ENCODE data around the gene SRBD1. TPM values are rescaled to one million over a fixed set of nuclear protein-coding genes. Genes with fewer than 3 reads are reported as not detected.

The SRBD1 gene
- total RNA-seq, 1 experiment from 2014 or later, result 22.8 TPM

DNA sequence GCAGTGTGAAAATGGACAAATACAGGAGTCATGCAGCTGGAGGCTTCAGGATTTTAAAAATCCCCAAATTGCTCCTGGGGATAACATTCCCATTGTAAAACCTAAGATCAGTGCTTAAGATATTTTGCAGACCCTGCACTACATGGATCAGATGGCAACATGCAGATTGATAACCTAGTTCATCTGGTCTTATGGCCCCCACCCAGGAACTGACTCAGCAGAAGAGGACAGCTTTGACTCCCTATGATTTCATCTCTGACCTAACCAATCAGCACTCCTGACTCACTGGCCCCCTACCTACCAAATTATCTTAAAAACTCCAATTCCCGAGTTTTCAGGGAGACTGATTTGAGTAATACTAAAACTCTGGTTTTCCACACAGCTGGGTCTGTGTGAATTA, 20.0 kb downstream of the SRBD1 start (continued):
- TF ChIP-seq, protein P1, sequence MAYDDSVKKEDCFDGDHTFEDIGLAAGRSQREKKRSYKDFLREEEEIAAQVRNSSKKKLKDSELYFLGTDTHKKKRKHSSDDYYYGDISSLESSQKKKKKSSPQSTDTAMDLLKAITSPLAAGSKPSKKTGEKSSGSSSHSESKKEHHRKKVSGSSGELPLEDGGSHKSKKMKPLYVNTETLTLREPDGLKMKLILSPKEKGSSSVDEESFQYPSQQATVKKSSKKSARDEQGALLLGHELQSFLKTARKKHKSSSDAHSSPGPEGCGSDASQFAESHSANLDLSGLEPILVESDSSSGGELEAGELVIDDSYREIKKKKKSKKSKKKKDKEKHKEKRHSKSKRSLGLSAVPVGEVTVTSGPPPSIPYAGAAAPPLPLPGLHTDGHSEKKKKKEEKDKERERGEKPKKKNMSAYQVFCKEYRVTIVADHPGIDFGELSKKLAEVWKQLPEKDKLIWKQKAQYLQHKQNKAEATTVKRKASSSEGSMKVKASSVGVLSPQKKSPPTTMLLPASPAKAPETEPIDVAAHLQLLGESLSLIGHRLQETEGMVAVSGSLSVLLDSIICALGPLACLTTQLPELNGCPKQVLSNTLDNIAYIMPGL (CRISPR knock-in tag; IDR thresholded peaks at IDR 0.05), result no peak
- TF ChIP-seq MXD4 (CRISPR knock-in tag; IDR thresholded peaks at IDR 0.05; ENCODE audit: borderline replicate concordance) (no peak), GRHL2 (CRISPR knock-in tag; IDR thresholded peaks at IDR 0.05; ENCODE audit: insufficient replicate concordance, severe bottlenecking) (no peak), HMGA2 (CRISPR knock-in tag; IDR thresholded peaks at IDR 0.05) (no peak), ZNF219 (CRISPR knock-in tag; IDR thresholded peaks at IDR 0.05; ENCODE audit: borderline replicate concordance) (no peak), ETV6 (CRISPR knock-in tag; IDR thresholded peaks at IDR 0.05) (no peak), GABPB1 (CRISPR knock-in tag; IDR thresholded peaks at IDR 0.05) (no peak)
- TF ChIP-seq, protein P2, sequence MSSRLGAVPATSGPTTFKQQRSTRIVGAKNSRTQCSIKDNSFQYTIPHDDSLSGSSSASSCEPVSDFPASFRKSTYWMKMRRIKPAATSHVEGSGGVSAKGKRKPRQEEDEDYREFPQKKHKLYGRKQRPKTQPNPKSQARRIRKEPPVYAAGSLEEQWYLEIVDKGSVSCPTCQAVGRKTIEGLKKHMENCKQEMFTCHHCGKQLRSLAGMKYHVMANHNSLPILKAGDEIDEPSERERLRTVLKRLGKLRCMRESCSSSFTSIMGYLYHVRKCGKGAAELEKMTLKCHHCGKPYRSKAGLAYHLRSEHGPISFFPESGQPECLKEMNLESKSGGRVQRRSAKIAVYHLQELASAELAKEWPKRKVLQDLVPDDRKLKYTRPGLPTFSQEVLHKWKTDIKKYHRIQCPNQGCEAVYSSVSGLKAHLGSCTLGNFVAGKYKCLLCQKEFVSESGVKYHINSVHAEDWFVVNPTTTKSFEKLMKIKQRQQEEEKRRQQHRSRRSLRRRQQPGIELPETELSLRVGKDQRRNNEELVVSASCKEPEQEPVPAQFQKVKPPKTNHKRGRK (CRISPR knock-in tag; IDR thresholded peaks at IDR 0.05; ENCODE audit: borderline replicate concordance), result no peak
- TF ChIP-seq, protein P3, sequence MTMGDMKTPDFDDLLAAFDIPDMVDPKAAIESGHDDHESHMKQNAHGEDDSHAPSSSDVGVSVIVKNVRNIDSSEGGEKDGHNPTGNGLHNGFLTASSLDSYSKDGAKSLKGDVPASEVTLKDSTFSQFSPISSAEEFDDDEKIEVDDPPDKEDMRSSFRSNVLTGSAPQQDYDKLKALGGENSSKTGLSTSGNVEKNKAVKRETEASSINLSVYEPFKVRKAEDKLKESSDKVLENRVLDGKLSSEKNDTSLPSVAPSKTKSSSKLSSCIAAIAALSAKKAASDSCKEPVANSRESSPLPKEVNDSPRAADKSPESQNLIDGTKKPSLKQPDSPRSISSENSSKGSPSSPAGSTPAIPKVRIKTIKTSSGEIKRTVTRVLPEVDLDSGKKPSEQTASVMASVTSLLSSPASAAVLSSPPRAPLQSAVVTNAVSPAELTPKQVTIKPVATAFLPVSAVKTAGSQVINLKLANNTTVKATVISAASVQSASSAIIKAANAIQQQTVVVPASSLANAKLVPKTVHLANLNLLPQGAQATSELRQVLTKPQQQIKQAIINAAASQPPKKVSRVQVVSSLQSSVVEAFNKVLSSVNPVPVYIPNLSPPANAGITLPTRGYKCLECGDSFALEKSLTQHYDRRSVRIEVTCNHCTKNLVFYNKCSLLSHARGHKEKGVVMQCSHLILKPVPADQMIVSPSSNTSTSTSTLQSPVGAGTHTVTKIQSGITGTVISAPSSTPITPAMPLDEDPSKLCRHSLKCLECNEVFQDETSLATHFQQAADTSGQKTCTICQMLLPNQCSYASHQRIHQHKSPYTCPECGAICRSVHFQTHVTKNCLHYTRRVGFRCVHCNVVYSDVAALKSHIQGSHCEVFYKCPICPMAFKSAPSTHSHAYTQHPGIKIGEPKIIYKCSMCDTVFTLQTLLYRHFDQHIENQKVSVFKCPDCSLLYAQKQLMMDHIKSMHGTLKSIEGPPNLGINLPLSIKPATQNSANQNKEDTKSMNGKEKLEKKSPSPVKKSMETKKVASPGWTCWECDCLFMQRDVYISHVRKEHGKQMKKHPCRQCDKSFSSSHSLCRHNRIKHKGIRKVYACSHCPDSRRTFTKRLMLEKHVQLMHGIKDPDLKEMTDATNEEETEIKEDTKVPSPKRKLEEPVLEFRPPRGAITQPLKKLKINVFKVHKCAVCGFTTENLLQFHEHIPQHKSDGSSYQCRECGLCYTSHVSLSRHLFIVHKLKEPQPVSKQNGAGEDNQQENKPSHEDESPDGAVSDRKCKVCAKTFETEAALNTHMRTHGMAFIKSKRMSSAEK (CRISPR knock-in tag; IDR thresholded peaks at IDR 0.05; ENCODE audit: borderline replicate concordance), result no peak
- TF ChIP-seq, protein P4, sequence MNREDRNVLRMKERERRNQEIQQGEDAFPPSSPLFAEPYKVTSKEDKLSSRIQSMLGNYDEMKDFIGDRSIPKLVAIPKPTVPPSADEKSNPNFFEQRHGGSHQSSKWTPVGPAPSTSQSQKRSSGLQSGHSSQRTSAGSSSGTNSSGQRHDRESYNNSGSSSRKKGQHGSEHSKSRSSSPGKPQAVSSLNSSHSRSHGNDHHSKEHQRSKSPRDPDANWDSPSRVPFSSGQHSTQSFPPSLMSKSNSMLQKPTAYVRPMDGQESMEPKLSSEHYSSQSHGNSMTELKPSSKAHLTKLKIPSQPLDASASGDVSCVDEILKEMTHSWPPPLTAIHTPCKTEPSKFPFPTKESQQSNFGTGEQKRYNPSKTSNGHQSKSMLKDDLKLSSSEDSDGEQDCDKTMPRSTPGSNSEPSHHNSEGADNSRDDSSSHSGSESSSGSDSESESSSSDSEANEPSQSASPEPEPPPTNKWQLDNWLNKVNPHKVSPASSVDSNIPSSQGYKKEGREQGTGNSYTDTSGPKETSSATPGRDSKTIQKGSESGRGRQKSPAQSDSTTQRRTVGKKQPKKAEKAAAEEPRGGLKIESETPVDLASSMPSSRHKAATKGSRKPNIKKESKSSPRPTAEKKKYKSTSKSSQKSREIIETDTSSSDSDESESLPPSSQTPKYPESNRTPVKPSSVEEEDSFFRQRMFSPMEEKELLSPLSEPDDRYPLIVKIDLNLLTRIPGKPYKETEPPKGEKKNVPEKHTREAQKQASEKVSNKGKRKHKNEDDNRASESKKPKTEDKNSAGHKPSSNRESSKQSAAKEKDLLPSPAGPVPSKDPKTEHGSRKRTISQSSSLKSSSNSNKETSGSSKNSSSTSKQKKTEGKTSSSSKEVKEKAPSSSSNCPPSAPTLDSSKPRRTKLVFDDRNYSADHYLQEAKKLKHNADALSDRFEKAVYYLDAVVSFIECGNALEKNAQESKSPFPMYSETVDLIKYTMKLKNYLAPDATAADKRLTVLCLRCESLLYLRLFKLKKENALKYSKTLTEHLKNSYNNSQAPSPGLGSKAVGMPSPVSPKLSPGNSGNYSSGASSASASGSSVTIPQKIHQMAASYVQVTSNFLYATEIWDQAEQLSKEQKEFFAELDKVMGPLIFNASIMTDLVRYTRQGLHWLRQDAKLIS (CRISPR knock-in tag; IDR thresholded peaks at IDR 0.05; ENCODE audit: borderline replicate concordance), result no peak

DNA sequence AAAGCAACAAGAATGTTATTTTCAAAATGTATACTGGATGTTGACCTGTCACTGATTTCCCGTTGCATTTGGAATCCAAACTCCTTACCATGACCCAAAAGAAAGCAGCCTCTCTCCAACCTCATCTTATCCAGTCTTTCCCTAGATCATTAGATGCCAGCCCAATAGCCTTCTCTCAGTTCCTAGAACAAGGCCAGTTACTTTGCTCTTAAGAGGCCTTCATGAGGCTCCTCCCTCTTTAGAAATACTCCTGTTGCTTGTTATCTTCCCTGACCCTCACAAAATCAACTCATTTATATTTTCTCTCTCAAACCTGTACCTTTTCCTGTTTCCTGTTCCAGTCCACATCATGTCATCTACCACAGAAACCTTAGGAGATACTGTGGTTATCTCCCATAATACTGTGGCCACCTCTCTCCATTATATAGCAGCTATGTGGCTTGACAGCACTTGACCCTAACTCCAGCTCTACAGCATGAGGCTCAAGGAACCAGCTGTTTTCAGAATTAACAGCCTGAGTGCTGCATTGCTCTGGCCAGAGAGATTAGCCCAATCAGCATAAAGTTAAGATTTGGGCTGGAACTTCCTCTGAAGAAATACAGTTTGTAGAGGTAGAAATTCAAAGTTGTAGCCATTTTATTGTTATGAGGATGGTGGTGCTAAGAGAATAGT, 22.8 kb downstream of the SRBD1 start:
- DNase-seq (ENCODE audit: low spot score) (no peak), ATAC-seq (peak; percentile 46; the same call in 1 of the 2 replicates)
- TF ChIP-seq NFE2L1 (CRISPR knock-in tag; IDR thresholded peaks at IDR 0.05), result no peak
- TF ChIP-seq, protein P5, sequence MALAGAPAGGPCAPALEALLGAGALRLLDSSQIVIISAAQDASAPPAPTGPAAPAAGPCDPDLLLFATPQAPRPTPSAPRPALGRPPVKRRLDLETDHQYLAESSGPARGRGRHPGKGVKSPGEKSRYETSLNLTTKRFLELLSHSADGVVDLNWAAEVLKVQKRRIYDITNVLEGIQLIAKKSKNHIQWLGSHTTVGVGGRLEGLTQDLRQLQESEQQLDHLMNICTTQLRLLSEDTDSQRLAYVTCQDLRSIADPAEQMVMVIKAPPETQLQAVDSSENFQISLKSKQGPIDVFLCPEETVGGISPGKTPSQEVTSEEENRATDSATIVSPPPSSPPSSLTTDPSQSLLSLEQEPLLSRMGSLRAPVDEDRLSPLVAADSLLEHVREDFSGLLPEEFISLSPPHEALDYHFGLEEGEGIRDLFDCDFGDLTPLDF (CRISPR knock-in tag; IDR thresholded peaks at IDR 0.05), result no peak
- no peak for TF ChIP-seq FOXJ3 (CRISPR knock-in tag; IDR thresholded peaks at IDR 0.05; ENCODE audit: borderline replicate concordance)
- no peak for TF ChIP-seq CREB1 (CRISPR knock-in tag; IDR thresholded peaks at IDR 0.05)
- TF ChIP-seq ZNF416 (CRISPR knock-in tag; IDR thresholded peaks at IDR 0.05), result no peak
- TF ChIP-seq, protein P6, sequence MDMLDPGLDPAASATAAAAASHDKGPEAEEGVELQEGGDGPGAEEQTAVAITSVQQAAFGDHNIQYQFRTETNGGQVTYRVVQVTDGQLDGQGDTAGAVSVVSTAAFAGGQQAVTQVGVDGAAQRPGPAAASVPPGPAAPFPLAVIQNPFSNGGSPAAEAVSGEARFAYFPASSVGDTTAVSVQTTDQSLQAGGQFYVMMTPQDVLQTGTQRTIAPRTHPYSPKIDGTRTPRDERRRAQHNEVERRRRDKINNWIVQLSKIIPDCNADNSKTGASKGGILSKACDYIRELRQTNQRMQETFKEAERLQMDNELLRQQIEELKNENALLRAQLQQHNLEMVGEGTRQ (CRISPR knock-in tag; IDR thresholded peaks at IDR 0.05), result no peak
- TF ChIP-seq NFATC4 (CRISPR knock-in tag; IDR thresholded peaks at IDR 0.05), result no peak
- TF ChIP-seq ZNF232 (CRISPR knock-in tag; IDR thresholded peaks at IDR 0.05), result no peak
- ChIA-PET CTCF (interaction anchor here (0.6 to 1.3 kb wide), 2 partner anchors 19 to 609 kb away, joined by 3 to 4 read pairs; no protein-coding TSS in a partner anchor), POLR2A (no interaction called here)
- Mint-ChIP-seq H3K27me3 (ENCODE audit: low read depth) (no peaks in the 10 kb centered on the region), H3K4me3 (no peak overlapping the region), H3K36me3 (peaks cover 18% of the 10 kb centered on the region), H3K27ac (no peak overlapping the region), H3K4me1 (peaks cover 30% of the 10 kb centered on the region), H3K9me3 (no peaks in the 10 kb centered on the region)

All from WTC11 (cell line).